Measurements from ENCODE around the gene RTL10. TPM values are rescaled to one million over a fixed set of nuclear protein-coding genes. Genes with fewer than 3 reads are reported as not detected.

Gene RTL10
- total RNA-seq, 1 experiment from 2014 or later = 24.4 TPM

- Mint-ChIP-seq H3K27me3 (ENCODE audit: low read depth) (no peaks in the 10 kb centered on the region), H3K27ac (peak overlapping the region in 2 of 3 experiments; percentile 2 to 70; a peak in 1 of 7 replicates), H3K4me3 (no peak overlapping the region), H3K4me1 (0 out of 4 replicates have a peak, but pooled peaks cover 0 to 3% of the 10 kb centered on the region in 2 experiments), H3K9me3 (no peaks in the 10 kb centered on the region), H3K36me3 (ENCODE audit: insufficient read depth in 1 of 3, low read depth in 3 of 3) (peaks cover 0 to 13% (median 0%) of the 10 kb centered on the region in 3 experiments; a peak in 3 of 7 replicates)
- no peak overlapping the region for H2AK5ac ChIP-seq (ENCODE audit: insufficient read length, low read length)
- H4K20me1 ChIP-seq (ENCODE audit: control insufficient read depth, insufficient read depth, insufficient read length) = no peaks in the 10 kb centered on the region
- no peaks in the 10 kb centered on the region for H3K4me1 ChIP-seq (ENCODE audit: insufficient read depth, low read length)
- H4K8ac ChIP-seq (replicated peaks; ENCODE audit: insufficient read length, low read depth, low read length) = peak overlapping the region; percentile 44
- no peak overlapping the region for H2BK5ac ChIP-seq (ENCODE audit: insufficient read length, low read length)
- no peaks in the 10 kb centered on the region for H3K23me2 ChIP-seq (ENCODE audit: insufficient read length, low read depth, low read length, poor library complexity, severe bottlenecking)
- no peaks in the 10 kb centered on the region for H3K27me3 ChIP-seq (ENCODE audit: insufficient read depth, low read length)
- H3K23ac ChIP-seq (ENCODE audit: insufficient read length, low read depth, low read length) = peak overlapping the region; percentile 55
- peak overlapping the region; percentile 16 for H3K14ac ChIP-seq (ENCODE audit: insufficient read depth, low read length)
- H2BK12ac ChIP-seq (ENCODE audit: insufficient read length, low read depth, low read length) = no peak overlapping the region
- no peak overlapping the region for H4K91ac ChIP-seq (ENCODE audit: insufficient read length, low read depth, low read length)
- no peak overlapping the region for H3K9ac ChIP-seq (ENCODE audit: extremely low read depth, insufficient read length, low read length)
- no peak overlapping the region for H3T11ph ChIP-seq (ENCODE audit: low read length)
- H3K79me1 ChIP-seq (ENCODE audit: insufficient read depth, low read depth, low read length, poor library complexity, severe bottlenecking) = no peaks in the 10 kb centered on the region
- H3K4me2 ChIP-seq (ENCODE audit: insufficient read depth, insufficient read length, low read length) = no peak overlapping the region
- peak overlapping the region; percentile 57 for H4K5ac ChIP-seq (ENCODE audit: insufficient read length, low read depth, low read length)
- H3K4ac ChIP-seq (ENCODE audit: low read depth, low read length) = no peak overlapping the region
- peak overlapping the region; percentile 78 for H3K56ac ChIP-seq (ENCODE audit: insufficient read length, low read depth, low read length)
- H3K9me3 ChIP-seq (ENCODE audit: control insufficient read depth, low read depth, low read length) = no peaks in the 10 kb centered on the region
- no peak for DNase-seq
- WGBS (ENCODE audit: extremely low coverage, insufficient read length, low lambda C conversion rate) = no CpG with 5 or more reads among the region's 14 CpGs
- no peak overlapping the region for H2BK20ac ChIP-seq (ENCODE audit: low read depth, low read length, poor library complexity, severe bottlenecking)
- H3K18ac ChIP-seq (ENCODE audit: insufficient read length, low read depth, low read length) = no peak overlapping the region
- no peak overlapping the region for H2AFZ ChIP-seq (ENCODE audit: low read length)
- no peak overlapping the region for H3K27ac ChIP-seq (ENCODE audit: insufficient read length, low read depth, low read length)
- no peak overlapping the region for H2BK15ac ChIP-seq (ENCODE audit: low read depth, low read length)
- H2BK120ac ChIP-seq (ENCODE audit: low read depth, low read length, poor library complexity, severe bottlenecking) = no peak overlapping the region
- no peak for TF ChIP-seq CTCF (conservative IDR thresholded peaks at IDR 0.05)
- no peaks in the 10 kb centered on the region for H3K79me2 ChIP-seq (ENCODE audit: insufficient read depth, low read length)
Measured at GRCh38 chr22:19816372-19817119, 38.1 kb downstream of the RTL10 start.

Data from H9 (cell line).